GM19238 (cell line): ENCODE results near the gene GRAMD2A.

Experiments used
- DNase-seq: peaks from one replicate; pipeline ENCODE4 v3.0.0; 2011; ENCODE audit warnings: low spot score; ENCODE audit not compliant: insufficient read length

The GRAMD2A gene

DNA sequence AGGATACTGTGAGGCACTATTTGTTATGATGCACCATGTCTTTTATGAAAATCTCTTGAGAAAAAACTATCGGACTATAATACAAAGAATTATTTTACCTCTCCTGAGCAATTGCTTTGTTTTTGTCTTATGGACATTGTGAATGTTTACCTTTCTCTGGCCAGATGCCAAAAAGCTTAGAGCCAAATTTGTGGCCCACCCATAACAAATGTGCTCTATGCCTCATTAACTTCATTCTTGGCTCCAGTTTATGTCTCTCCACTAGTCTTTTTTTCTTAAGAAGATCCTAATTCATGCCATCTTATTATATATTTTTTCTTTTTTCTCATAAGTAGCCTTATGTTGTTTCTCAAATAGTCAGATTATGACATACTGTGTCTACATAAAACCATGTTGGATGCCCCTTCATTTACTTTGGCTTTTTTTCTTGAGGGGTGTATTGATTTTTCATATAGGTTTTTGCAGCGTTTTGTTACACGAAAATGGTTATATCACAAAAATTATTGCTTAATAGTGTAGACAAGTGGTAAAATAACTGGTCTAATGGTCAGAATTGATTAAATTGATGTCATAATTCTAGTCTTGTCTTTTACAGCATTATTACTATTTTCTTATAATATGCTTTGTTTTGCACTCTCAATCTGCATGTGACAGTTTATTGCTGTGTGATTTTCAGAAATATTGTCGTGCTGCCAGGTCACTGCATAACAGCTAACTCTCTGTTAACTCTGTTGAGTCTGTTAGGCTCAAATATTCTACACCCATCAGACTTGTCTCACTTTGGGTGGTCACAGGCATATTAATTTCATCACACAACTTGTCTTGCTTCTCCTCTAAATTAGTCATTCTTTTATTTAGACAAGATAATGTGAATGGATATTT lies 61.2 kb downstream of the GRAMD2A start:
- DNase-seq: no peak

DNA sequence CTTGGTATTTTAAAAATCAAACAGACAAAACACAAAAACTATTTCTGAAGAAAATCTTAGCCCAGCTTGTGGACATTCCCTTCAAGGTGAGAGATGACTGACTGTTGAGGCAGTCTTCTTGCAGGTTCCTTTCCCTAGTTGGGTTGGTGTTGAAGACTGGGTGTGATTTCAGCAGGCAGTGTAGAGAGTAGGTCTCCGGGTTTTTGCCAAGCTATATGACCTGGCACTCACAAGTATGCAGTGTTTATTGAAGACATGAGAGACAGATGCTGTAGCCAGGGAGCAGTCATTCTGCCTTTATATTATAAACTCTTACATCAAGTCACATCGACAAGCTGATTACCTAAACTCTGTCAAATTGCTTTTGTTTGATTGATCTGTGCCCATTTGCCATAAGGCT lies 61.9 kb downstream of the GRAMD2A start:
- DNase-seq: no peak

DNA sequence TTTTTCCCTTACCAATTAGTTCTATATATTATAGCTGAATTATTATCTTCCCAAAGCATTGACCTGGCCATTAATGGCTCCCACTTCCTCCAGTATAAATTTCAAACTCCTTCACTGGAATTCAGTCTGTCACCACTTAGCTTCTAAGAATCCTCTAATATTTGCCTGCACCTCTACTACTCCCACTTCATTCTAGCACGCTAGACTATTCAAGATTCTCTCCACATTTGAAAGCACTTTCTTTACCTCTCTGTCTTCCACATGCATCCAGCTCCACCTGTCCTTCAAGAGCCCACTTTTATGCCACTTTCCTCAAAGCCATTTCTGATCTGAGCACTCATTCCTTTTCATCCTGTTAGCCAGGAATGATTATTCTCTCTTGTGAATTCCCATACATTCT lies 64.4 kb downstream of the GRAMD2A start:
- DNase-seq: no peak

DNA sequence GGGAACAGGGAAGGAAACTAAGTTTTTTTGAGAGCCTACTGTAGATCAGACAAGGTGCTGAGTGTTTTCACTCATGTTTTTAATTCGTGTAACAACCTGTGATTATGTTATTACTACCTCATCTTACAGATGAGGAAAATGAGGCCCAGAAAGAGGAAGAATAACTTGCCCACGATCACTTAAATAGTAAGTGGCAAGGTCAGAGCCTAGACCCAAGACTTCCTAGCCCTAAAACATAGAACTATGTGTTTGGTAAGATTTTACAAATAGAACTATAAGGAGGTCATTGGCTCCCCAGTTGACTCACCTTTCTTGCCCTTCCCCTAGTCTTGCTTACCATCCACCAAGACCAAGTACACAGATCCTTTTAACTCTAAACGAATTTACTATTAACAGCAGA lies 65.7 kb downstream of the GRAMD2A start:
- no peak for DNase-seq

DNA sequence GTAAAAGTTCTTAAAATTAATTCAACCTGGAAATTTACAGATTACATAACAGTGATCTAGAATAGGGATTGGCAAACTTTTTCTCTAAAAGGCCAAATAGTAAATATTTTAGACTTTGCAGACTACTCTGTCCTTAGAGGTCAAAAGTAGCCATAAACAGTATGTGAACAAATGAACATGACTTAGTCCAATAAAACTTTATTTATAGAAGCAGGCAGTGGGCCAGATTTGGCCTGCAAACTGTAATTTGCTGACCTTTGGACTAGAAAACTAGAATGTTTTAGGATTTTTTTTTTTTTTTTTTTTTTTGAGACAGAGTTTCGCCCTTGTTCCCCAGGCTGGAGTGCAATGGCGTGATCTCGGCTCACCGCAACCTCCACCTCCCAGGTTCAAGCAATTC lies 67.3 kb downstream of the GRAMD2A start:
- DNase-seq: no peak

DNA sequence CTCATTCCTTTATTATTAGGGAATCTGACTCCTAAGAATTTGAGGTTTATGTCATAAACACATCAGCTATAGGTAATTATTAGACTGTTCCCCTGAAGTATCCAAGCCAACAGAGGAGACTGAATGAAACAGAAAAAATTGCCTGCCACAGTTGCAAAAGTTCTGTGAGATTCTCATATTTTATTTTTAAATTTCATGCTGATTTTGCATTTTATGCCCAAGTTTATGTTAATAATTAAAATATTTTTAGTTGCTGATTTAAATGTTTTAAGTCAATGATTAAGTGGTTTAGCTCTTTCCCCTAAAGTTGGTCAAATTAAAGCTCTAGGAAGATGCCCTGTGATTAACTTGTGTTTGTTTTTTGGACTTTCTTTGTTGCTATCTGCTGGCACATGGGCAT lies 69.2 kb downstream of the GRAMD2A start:
- no peak for DNase-seq

DNA sequence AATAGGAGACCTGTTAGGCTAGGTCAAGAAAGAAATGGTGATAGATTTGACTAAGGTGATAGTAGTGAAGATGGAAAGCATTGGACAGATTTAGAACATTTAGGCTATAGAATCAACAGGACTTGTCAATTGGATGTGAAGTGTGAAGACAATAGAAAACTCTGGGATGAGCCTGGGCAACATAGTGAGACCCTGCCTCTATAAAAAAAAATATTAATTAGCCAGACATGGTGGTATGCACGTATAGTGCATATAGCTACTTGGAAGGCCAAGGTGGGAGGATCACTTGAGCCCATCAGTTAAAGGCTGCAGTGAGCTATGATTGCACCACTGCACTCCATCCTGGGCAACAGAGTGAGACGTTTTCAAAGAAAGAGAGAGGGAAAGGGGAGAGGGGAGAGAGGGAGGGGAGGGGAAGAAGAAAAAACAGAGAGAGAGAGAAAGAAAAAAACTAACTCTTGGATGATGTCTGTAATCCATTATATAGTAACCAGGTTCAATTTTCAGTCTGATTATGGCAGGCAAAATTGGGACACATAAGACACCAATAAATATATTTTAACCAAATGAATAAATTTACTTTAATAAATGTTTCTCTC lies 69.8 kb downstream of the GRAMD2A start:
- DNase-seq: no peak

DNA sequence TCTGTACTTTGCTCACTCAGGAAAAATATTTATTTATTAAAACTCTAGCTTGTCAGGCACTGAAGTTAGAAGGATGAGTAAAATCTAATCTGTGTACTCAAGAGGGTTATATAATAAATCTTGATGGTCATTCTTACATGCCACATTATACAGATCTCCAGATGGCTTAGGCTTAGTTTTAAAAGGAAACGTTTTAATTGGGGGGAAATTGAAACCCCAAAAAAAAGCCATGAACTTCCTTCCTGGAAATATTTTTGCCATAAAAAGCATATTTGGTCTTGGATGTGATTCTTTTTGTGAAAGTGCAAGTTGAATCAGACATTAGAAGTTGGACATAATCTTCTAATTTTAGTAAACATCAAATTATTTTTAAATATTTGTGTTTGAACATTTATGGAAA lies 73.4 kb downstream of the GRAMD2A start:
- DNase-seq: no peak

DNA sequence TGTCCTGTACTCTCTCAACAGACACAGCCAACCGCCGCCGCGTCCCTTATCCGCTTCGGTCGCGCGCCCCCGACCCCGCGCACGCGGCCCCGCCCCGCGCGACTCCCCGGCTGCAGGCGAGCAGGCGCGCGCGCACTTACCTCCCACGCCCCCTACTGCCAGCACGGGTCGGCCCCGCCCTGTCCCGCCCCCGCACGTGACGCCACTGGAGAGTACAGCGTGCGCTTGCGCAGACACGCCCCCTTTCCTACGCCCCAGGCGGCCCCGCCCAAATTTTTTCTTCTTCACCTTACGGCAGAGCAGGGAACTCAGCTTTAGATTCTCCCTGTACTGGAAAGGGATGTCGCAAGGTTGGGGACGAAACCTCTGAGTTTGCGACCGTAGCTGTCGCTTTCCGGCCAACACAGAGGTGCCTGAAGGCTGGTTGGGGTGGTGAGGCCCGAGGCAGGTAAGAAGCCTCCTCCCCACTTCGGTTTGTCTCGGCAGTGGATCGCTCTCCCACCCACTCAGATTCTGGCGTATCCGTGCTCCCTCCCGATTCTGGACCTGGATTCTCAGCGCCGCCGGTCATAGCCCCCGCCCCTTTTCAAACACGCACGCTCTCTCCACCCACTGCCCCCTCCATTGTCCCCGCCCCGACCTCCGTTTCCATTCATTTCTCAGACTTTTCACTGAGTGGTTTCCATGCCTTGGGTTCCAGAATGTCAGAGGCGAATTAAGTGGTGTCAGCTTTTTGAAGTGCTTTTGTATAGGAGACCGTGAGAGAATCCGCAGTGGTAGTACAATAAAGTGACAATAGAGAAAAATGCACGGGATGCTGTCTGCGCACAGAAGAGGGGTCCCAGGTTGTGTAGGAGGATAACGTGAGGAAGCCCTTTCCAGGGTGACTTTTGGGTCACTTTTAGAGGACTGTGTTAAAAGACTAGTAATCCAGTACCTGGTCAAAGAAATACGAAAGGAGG lies 79.3 kb downstream of the GRAMD2A start, which contains the start of the genes MYO9A and SENP8:
MYO9A (minus strand) TSS at position 134 of the 962 bp plus-strand sequence. CDS start 71,587 bp downstream, outside the sequence.
SENP8 (plus strand) TSS at position 387 of the 962 bp plus-strand sequence. CDS start 21,221 bp downstream, outside the sequence.
- DNase-seq: peak; percentile 83

DNA sequence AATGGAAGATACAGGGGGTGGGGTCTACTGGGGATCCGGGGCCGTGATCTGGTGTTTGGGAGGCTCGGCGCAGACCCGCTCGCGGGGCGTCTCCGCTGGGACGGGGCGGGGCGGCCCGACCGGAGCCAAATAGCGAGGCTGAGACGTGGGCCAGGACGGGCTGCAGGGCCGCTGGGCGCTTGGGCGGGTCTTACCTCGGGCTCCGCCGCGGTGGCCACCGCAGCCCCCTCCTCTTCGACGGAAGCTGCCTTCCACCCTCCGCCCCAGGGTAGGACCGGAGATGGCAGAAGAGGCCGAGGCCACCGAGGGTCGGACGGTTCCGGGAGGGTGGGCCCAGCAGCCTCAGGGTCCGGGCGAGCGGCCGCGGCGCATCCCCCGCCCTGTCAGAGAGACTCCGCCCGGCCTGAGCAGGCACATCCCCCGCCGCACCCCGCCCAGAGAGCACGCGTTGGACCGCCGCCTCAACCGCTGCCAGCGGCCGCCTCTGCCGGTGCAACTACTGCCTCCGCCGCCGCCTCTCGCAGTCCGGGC lies 80.0 kb downstream of the GRAMD2A start:
- DNase-seq: peak; percentile 31

DNA sequence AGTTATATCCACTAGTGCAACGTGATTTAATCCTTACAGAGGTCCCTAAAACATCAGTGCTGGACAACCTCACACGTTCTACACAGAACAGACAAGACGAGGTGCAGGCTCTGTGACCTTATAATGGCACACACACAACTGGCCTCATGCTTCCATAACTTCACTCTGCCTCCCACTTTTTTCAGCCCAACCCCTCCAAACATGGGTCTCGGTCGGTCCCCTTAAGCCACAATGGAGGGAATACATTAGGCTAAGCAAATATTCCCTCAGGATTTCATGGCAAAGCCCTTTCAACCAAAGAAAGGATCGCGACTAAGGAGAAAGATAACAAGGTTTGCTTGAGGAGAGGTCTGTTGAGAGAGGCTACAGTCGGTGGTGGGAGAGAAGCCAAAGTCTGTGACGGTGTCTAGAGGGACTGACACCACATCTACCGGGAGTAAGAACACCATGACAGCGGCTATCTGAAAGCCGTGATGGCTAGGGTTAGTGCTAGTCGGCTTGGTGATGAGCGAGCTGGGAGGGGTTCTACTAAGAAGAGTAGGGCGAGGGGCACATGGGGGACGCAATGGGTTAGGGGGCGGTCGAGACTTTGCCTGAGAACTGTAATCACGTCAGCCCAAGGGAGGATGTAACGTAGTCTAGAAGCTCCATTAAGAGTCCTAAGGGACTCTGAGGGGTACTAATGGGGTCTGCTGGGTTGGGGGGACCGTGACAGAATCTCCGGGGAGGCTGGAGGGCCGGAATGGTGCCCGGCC lies 80.7 kb downstream of the GRAMD2A start:
- DNase-seq: peak; percentile 9

DNA sequence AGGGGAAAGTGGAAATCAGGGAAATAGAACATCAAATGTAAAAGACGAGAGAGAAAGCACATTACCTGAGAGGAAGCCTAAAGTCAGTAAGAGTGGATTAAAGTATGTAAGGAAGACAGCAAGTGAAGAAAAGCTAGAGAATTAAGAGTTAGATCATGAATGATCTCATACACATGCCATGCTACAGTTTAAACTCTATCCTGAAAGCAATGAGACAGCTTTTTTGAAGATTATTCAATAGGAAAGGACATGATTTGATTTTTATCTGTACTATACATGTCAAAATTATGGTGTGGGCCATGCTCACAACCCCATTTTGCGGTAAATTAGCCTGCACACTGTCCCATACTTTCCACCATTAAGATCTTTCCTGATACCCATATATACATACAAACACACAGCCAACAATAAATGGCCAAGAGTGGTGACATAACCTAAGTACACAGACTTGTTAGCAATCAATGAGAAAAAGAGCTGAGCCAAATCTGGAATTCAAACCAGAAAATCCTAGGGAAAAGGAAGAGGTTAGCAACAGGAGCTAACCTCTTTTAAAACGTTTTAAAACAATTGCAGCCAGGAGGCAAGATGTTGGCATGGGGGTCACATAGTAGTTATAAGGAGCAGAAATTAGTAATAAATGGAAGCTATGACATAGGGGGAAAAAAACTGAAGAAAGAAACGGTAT lies 84.1 kb downstream of the GRAMD2A start:
- DNase-seq: no peak

DNA sequence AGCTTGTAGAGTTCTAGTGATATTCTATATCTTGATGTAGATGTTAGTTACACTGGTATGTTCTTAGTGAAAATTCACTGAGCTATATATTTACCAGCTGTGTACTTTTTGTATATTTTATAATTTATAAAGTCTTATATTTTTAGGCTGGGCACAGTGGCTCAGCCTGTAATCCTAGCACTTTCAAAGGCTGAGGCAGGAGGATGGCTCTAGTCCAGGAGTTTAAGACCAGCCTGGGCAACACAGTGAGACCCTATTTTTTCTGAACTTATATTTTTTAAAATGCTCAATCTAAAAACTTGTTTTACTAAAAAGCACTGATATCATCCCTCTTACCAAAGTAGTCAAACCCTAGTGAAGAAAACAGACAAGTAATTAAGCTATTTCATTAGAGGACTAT lies 84.8 kb downstream of the GRAMD2A start:
- no peak for DNase-seq

DNA sequence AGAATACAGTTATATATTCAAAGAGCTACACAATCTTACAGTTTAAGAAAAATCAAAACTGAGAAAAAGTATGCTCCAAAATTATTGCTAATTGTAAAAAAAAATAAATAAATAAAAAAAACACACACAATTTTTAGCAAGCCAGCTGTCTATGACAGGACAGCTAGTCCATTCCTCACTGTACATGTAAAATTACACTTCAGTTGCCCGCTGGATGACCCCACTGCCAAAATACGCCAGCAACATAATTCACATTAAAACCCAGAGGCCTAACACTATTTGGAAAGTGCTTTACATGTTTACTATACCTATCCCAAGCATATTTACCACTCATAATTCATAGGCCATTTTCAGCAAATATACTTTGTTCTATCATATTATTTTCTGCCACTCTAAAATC lies 85.5 kb downstream of the GRAMD2A start:
- DNase-seq: no peak

DNA sequence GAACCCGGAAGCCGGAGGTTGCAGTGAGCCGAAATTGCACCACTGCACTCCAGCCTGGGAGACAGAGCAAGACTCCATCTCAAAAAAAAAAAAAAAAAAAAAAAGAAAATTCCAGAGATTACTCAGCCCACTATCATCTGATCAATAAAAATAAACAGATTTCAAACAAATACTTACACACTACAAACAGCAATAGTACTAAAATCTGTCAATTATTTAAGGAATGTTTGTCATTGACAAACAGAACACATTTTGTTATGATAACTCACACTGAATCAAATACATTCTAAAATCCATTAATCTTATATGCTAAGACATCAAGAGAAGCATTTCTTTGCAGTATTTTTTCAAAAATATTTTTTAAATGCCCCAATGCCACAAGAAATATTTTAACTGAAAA lies 87.2 kb downstream of the GRAMD2A start:
- no peak for DNase-seq
